Endothelial cell of umbilical vein (primary cell): Measurements from ENCODE around the gene NAV2. TPM values are rescaled to one million over a fixed set of nuclear protein-coding genes. Genes with fewer than 3 reads are reported as not detected.
A peak's percentile ranks its signal among the peaks of the same experiment; 100 is the strongest.

Experiments
- BruUV-seq: library from RNA; stranded (reverse); fragments of 400-500 nt; replicated peaks from 2 replicates; lab custom pipeline; 2021; lab: Mats Ljungman, UMichigan
- CTCF ChIA-PET: fragments of 300-600, 350-600 bp; sonication (Branson Sonifier 250); formaldehyde crosslinking; loops from one replicate; lab custom pipeline; 2021; ENCODE audit warnings: antibody characterized with exemption, inconsistent platforms; lab: Charles Lee
- POLR2A ChIA-PET: fragments of 300-600, 350-600 bp; sonication (Branson Sonifier 250); formaldehyde crosslinking; loops from one replicate; lab custom pipeline; 2021; ENCODE audit warnings: antibody characterized with exemption, inconsistent platforms; lab: Charles Lee
- DNase-seq: peaks from one replicate; pipeline ENCODE4 v3.0.0-alpha.2; 2011; ENCODE audit warnings: low read depth, low spot score
- FAIRE-seq: peaks from 2 replicates; lab custom pipeline; 2011; peaks lifted over from hg19 to GRCh38; lab: Jason Lieb, UNC
- H2AFZ ChIP-seq: 2 replicates; pipeline ENCODE4 v1.6.0; 2012; ENCODE audit warnings: low read depth, low read length, control low read depth, inconsistent platforms
- H3K27ac ChIP-seq: 2 replicates; pipeline ENCODE4 v1.5.1; 2011; ENCODE audit warnings: low read depth, mild to moderate bottlenecking, control low read depth, low read length, moderate library complexity; ENCODE audit not compliant: insufficient read depth
- H3K27me3 ChIP-seq, 2 experiments: 2 replicates each; pipeline versions ENCODE4 v1.6.0 to v1.6.1; 2011; ENCODE audit warnings: low read length in 2 of 2, mixed read lengths in 1 of 2; ENCODE audit not compliant: control insufficient read depth in 2 of 2, insufficient read depth in 2 of 2
- H3K36me3 ChIP-seq, 2 experiments: 2 replicates in 1 of 2; 3 replicates in 1 of 2; pipeline ENCODE4 v1.5.1; 2011; ENCODE audit warnings: low read length in 2 of 2, mild to moderate bottlenecking in 1 of 2, moderate library complexity in 1 of 2; ENCODE audit not compliant: control insufficient read depth in 2 of 2, insufficient read depth in 2 of 2; ENCODE audit errors: extremely low read depth in 1 of 2
- H3K4me1 ChIP-seq: 3 replicates; pipeline ENCODE4 v1.5.1; 2011; ENCODE audit warnings: mild to moderate bottlenecking, low read length; ENCODE audit not compliant: control insufficient read depth, insufficient read depth; ENCODE audit errors: extremely low read depth
- H3K4me2 ChIP-seq: 2 replicates; pipeline ENCODE4 v1.6.1; 2011; ENCODE audit warnings: low read length, control low read depth, mixed read lengths; ENCODE audit not compliant: insufficient read depth
- H3K4me3 ChIP-seq, 3 experiments: fragments of 200-600 bp in 1 of 3; sonication (generic), shearing (Covaris generic) in 1 of 3; replicated peaks in 1 of 3; 2 replicates each; pipeline ENCODE4 v1.5.1; 2011 to 2016; ENCODE audit warnings: control low read depth in 3 of 3, low read length in 3 of 3, mild to moderate bottlenecking in 2 of 3, inconsistent platforms in 1 of 3, low read depth in 1 of 3, moderate library complexity in 1 of 3; ENCODE audit not compliant: insufficient read depth in 1 of 3
- H3K79me2 ChIP-seq: 2 replicates; pipeline ENCODE4 v1.6.0; 2012; ENCODE audit warnings: low read length, inconsistent platforms; ENCODE audit not compliant: control insufficient read depth, insufficient read depth
- H3K9ac ChIP-seq: replicated peaks from 2 replicates; pipeline ENCODE3; 2011; ENCODE audit warnings: low read length, control low read depth; ENCODE audit not compliant: insufficient read depth; ENCODE audit errors: extremely low read depth
- H3K9me1 ChIP-seq: replicated peaks from 3 replicates; pipeline ENCODE4 v1.6.0; 2011; ENCODE audit warnings: mild to moderate bottlenecking, low read length; ENCODE audit not compliant: control insufficient read depth, insufficient read depth; ENCODE audit errors: extremely low read depth
- H3K9me3 ChIP-seq: replicated peaks from 2 replicates; pipeline ENCODE4 v1.5.1; 2012; ENCODE audit warnings: low read length, inconsistent platforms; ENCODE audit not compliant: control insufficient read depth, insufficient read depth
- H4K20me1 ChIP-seq: replicated peaks from 2 replicates; pipeline ENCODE3; 2011; ENCODE audit warnings: mild to moderate bottlenecking, low read length; ENCODE audit not compliant: control insufficient read depth, insufficient read depth; ENCODE audit errors: extremely low read depth
- CTCF ChIP-seq, 2 donors: IDR thresholded peaks; 1 replicate in 1 of 2; 2 replicates in 1 of 2; pipeline ENCODE4 v1.5.1; 2011; ENCODE audit warnings: low read length in 2 of 2, mild to moderate bottlenecking in 2 of 2, moderate library complexity in 2 of 2, control low read depth in 1 of 2, inconsistent platforms in 1 of 2, low read depth in 1 of 2; ENCODE audit not compliant: insufficient read depth in 1 of 2; ENCODE audit errors: extremely low read depth in 1 of 2
- EZH2 ChIP-seq: IDR thresholded peaks from 2 replicates; pipeline ENCODE4 v1.6.1; 2012; ENCODE audit warnings: borderline replicate concordance, low read depth, mild to moderate bottlenecking, moderate library complexity, low read length, inconsistent platforms; ENCODE audit not compliant: severe bottlenecking
- FOS ChIP-seq: IDR thresholded peaks from 2 replicates; pipeline ENCODE4 v1.6.1; 2011; ENCODE audit warnings: mild to moderate bottlenecking, low read length, moderate library complexity, borderline replicate concordance; ENCODE audit not compliant: insufficient read depth
- JUN ChIP-seq: IDR thresholded peaks from 2 replicates; pipeline ENCODE4 v1.6.1; 2011; ENCODE audit warnings: borderline replicate concordance, low read depth; ENCODE audit not compliant: insufficient read length, insufficient read depth
- MYC ChIP-seq: IDR thresholded peaks from one replicate; pipeline ENCODE4 v1.6.1; 2011; ENCODE audit warnings: mild to moderate bottlenecking, low read depth, low read length
- POLR2A ChIP-seq: IDR thresholded peaks from 2 replicates; pipeline ENCODE4 v1.6.1; 2012; ENCODE audit warnings: low read depth, mild to moderate bottlenecking, control low read depth, low read length
- POLR2AphosphoS5 ChIP-seq: IDR thresholded peaks from 2 replicates; pipeline ENCODE4 v1.6.1; 2012; ENCODE audit warnings: low read depth, mild to moderate bottlenecking, control low read depth, low read length, moderate library complexity; ENCODE audit not compliant: insufficient read depth
- dilution Hi-C: fragments of 300-500 bp; cut with MboI; formaldehyde crosslinking; loops from one replicate; pipeline ENCODE4 v1.15.0; 2019; ENCODE audit warnings: low sequenced_read_pairs; ENCODE audit not compliant: extremely low pct_ligation_motif_present
- intact Hi-C: fragments of 100-400 bp; cut with micrococcal nuclease; formaldehyde crosslinking; loops from one replicate; pipeline ENCODE4 v1.10.0; 2022
- polyA plus RNA-seq, 4 experiments: library from polyadenylated mRNA; depleted of rRNA in 3 of 4; stranded (reverse) in 3 of 4; unstranded in 1 of 4; fragments of >200 nt; gene quantifications; 2 replicates each; pipeline versions ENCODE4 v1.2.1 to v1.2.3, GENCODE V29; 2011 to 2012; ENCODE audit warnings: missing spikeins in 1 of 4
- total RNA-seq: library from RNA; stranded (reverse); gene quantifications from 2 replicates; pipeline ENCODE4 v1.2.3, GENCODE V29; 2021

The NAV2 gene
- total and polyA plus RNA-seq, 2 donors (not counting 3 experiments of a cell fraction or from before 2014, with no cell fraction given) = 10.9 to 68.0 TPM

- peak overlapping the region; percentile 13 for H3K27ac ChIP-seq
- no peaks in the 10 kb centered on the region for H3K9me1 ChIP-seq
- POLR2A ChIA-PET = no interaction called here
- no peak overlapping the region for H3K4me3 ChIP-seq
- no peaks in the 10 kb centered on the region for H4K20me1 ChIP-seq
- H2AFZ ChIP-seq = no peak overlapping the region
- no peaks in the 10 kb centered on the region for H3K79me2 ChIP-seq
- H3K9me3 ChIP-seq = no peaks in the 10 kb centered on the region
- TF ChIP-seq CTCF (IDR thresholded peaks at IDR 0.05; ENCODE audit: extremely low read depth in 1 of 2, insufficient read depth in 1 of 2, low read depth in 1 of 2, low read length in 2 of 2) (no peak), JUN (no peak), MYC (no peak), POLR2A (no peak), POLR2AphosphoS5 (no peak), FOS (no peak)
- no peaks in the 10 kb centered on the region for H3K4me1 ChIP-seq
- dilution Hi-C loops = no loop called here
- H3K4me2 ChIP-seq = no peak overlapping the region
- no peak for DNase-seq
- BruUV-seq = no TSS peak
- FAIRE-seq = peak; percentile 76
- H3K9ac ChIP-seq = no peak overlapping the region
- intact Hi-C loops = no loop called here
- H3K27me3 ChIP-seq = no peaks in the 10 kb centered on the region
- CTCF ChIA-PET = interaction anchor here (1.3 kb wide), 1 partner anchor 42 kb away, joined by 4 read pairs; no protein-coding TSS in a partner anchor
- peaks cover 4 to 7% of the 10 kb centered on the region in 2 experiments for H3K36me3 ChIP-seq
These were observed 354.1 kb downstream of the NAV2 start for GRCh38 chr11:20066783-20067156.

- ChIA-PET CTCF (interaction anchor here (1.1 kb wide), 1 partner anchor 45 kb away, joined by 4 read pairs; no protein-coding TSS in a partner anchor), POLR2A (no interaction called here)
- DNase-seq (no peak), FAIRE-seq (no peak)
- H3K27ac ChIP-seq = no peak overlapping the region
- H3K4me3 ChIP-seq = no peak overlapping the region
- no peaks in the 10 kb centered on the region for H3K9me1 ChIP-seq
- H3K79me2 ChIP-seq = no peaks in the 10 kb centered on the region
- H4K20me1 ChIP-seq = no peaks in the 10 kb centered on the region
- H3K9ac ChIP-seq = no peak overlapping the region
- no peak for TF ChIP-seq EZH2
- no peak for TF ChIP-seq JUN
- H3K36me3 ChIP-seq = peaks cover 4 to 7% of the 10 kb centered on the region in 2 experiments
- intact Hi-C loops = no loop called here
- no peaks in the 10 kb centered on the region for H3K4me1 ChIP-seq
- no peaks in the 10 kb centered on the region for H3K27me3 ChIP-seq
- H3K4me2 ChIP-seq = no peak overlapping the region
- H2AFZ ChIP-seq = no peak overlapping the region
- H3K9me3 ChIP-seq = no peaks in the 10 kb centered on the region
- no TSS peak for BruUV-seq
- dilution Hi-C loops = no loop called here
These were observed 355.0 kb downstream of the NAV2 start for GRCh38 chr11:20067665-20068064.
